H1 (cell line): Measurements from ENCODE around the gene RTF1. TPM values are rescaled to one million over a fixed set of nuclear protein-coding genes. Genes with fewer than 3 reads are reported as not detected.

Source experiments
- CTCF ChIA-PET: fragments of 300-600 bp; sonication (Branson Sonifier 250); formaldehyde crosslinking; loops from one replicate; lab custom pipeline; 2021; ENCODE audit not compliant: partially characterized antibody; lab: Charles Lee
- POLR2A ChIA-PET: fragments of 300-600 bp; sonication (Branson Sonifier 250); formaldehyde crosslinking; loops from one replicate; lab custom pipeline; 2021; ENCODE audit warnings: inconsistent platforms; ENCODE audit not compliant: partially characterized antibody; lab: Charles Lee
- DNase-seq, 2 experiments: peaks; one replicate each; pipeline versions ENCODE4 v3.0.0 to v3.0.0-alpha.2; 2010 to 2022; ENCODE audit warnings: low spot score in 2 of 2, low read depth in 1 of 2, mixed read lengths in 1 of 2
- FAIRE-seq: peaks from 2 replicates; lab custom pipeline; 2011; peaks lifted over from hg19 to GRCh38; lab: Jason Lieb, UNC
- H2AFZ ChIP-seq: 2 replicates; pipeline ENCODE4 v1.8.1; 2012; ENCODE audit warnings: low read length, inconsistent platforms
- H2AK5ac ChIP-seq: 2 replicates; pipeline ENCODE4 v1.6.1; 2013; ENCODE audit warnings: low read depth, low read length
- H2BK120ac ChIP-seq: replicated peaks from 2 replicates; pipeline ENCODE3; 2013; ENCODE audit warnings: low read depth, low read length, inconsistent platforms
- H2BK12ac ChIP-seq: 2 replicates; pipeline ENCODE4 v1.6.1; 2013; ENCODE audit warnings: low read depth, low read length
- H2BK15ac ChIP-seq: 2 replicates; pipeline ENCODE4 v1.6.1; 2013; ENCODE audit warnings: low read length
- H2BK20ac ChIP-seq: 2 replicates; pipeline ENCODE4 v1.6.1; 2013; ENCODE audit warnings: low read length
- H2BK5ac ChIP-seq: 2 replicates; pipeline ENCODE4 v1.6.1; 2013; ENCODE audit warnings: low read depth, low read length
- H3K14ac ChIP-seq: 2 replicates; pipeline ENCODE4 v1.6.1; 2013; ENCODE audit warnings: inconsistent platforms; ENCODE audit not compliant: insufficient read length
- H3K18ac ChIP-seq: 2 replicates; pipeline ENCODE4 v1.6.1; 2013; ENCODE audit warnings: low read length; ENCODE audit errors: extremely low read depth
- H3K23ac ChIP-seq: 2 replicates; pipeline ENCODE4 v1.6.1; 2013; ENCODE audit warnings: inconsistent platforms; ENCODE audit not compliant: insufficient read length
- H3K23me2 ChIP-seq: 2 replicates; pipeline ENCODE4 v1.6.1; 2013; ENCODE audit warnings: low read depth, low read length
- H3K27ac ChIP-seq: 2 replicates; pipeline ENCODE4 v1.6.1; 2011; ENCODE audit warnings: low read depth, low read length, inconsistent platforms
- H3K27me3 ChIP-seq, 4 experiments: replicated peaks in 1 of 4; 1 replicate in 1 of 4; 2 replicates in 3 of 4; pipeline versions ENCODE4 v1.6.1 to v1.8.1; 2011 to 2013; ENCODE audit warnings: low read length in 3 of 4, mild to moderate bottlenecking in 3 of 4, inconsistent platforms in 2 of 4, mixed read lengths in 2 of 4, moderate library complexity in 1 of 4; ENCODE audit not compliant: control insufficient read depth in 3 of 4, insufficient read depth in 3 of 4; ENCODE audit errors: extremely low read depth in 1 of 4
- H3K36me3 ChIP-seq, 4 experiments: 2 replicates each; pipeline versions ENCODE4 v1.6.1 to v1.8.1; 2011 to 2013; ENCODE audit warnings: mild to moderate bottlenecking in 4 of 4, low read length in 3 of 4, moderate library complexity in 2 of 4, control low read depth in 1 of 4, inconsistent platforms in 1 of 4; ENCODE audit not compliant: insufficient read depth in 4 of 4, control insufficient read depth in 2 of 4
- H3K4ac ChIP-seq: replicated peaks from 2 replicates; pipeline ENCODE3; 2013; ENCODE audit warnings: low read length, low read depth, mixed read lengths, inconsistent platforms; ENCODE audit not compliant: insufficient read length
- H3K4me1 ChIP-seq, 4 experiments: replicated peaks in 1 of 4; 1 replicate in 1 of 4; 2 replicates in 3 of 4; pipeline versions ENCODE4 v1.6.1 to v1.8.1; 2011 to 2013; ENCODE audit warnings: low read length in 3 of 4, inconsistent platforms in 2 of 4, mixed read lengths in 1 of 4; ENCODE audit not compliant: insufficient read depth in 4 of 4, control insufficient read depth in 3 of 4
- H3K4me2 ChIP-seq, 2 experiments: 2 replicates each; pipeline versions ENCODE4 v1.6.1 to v1.8.1; 2011 to 2013; ENCODE audit warnings: low read depth in 2 of 2, low read length in 2 of 2, control low read depth in 1 of 2, inconsistent platforms in 1 of 2, mild to moderate bottlenecking in 1 of 2; ENCODE audit not compliant: insufficient read depth in 1 of 2
- H3K4me3 ChIP-seq, 4 experiments: fragments of 200-600, 300-600 bp in 1 of 4; sonication (generic), shearing (Covaris generic), sonication (Bioruptor Twin) in 1 of 4; 2 replicates each; pipeline versions ENCODE4 v1.5.1 to v1.8.1; 2011 to 2016; ENCODE audit warnings: low read length in 4 of 4, low read depth in 3 of 4, control low read depth in 2 of 4, inconsistent platforms in 2 of 4, mild to moderate bottlenecking in 2 of 4, mixed read lengths in 1 of 4, moderate library complexity in 1 of 4; ENCODE audit not compliant: insufficient read depth in 2 of 4; ENCODE audit errors: extremely low read depth in 1 of 4
- H3K56ac ChIP-seq: replicated peaks from 2 replicates; pipeline ENCODE3; 2013; ENCODE audit warnings: low read depth, mild to moderate bottlenecking, mixed read lengths, low read length, inconsistent platforms; ENCODE audit not compliant: insufficient read length
- H3K79me1 ChIP-seq: 2 replicates; pipeline ENCODE4 v1.6.1; 2013; ENCODE audit warnings: low read depth, low read length, control low read depth
- H3K79me2 ChIP-seq, 2 experiments: 2 replicates each; pipeline versions ENCODE4 v1.6.1 to v1.8.1; 2012 to 2013; ENCODE audit warnings: low read length in 2 of 2, mild to moderate bottlenecking in 2 of 2, inconsistent platforms in 1 of 2; ENCODE audit not compliant: insufficient read depth in 2 of 2, control insufficient read depth in 1 of 2
- H3K9ac ChIP-seq, 4 experiments: replicated peaks in 1 of 4; 1 replicate in 1 of 4; 2 replicates in 3 of 4; pipeline versions ENCODE4 v1.6.1 to v1.8.1; 2011 to 2013; ENCODE audit warnings: low read depth in 3 of 4, low read length in 3 of 4, control low read depth in 2 of 4, mild to moderate bottlenecking in 2 of 4, moderate library complexity in 2 of 4, inconsistent platforms in 1 of 4; ENCODE audit errors: extremely low read depth in 1 of 4
- H3K9me3 ChIP-seq, 2 experiments: 2 replicates each; pipeline versions ENCODE4 v1.6.1 to v1.8.1; 2012 to 2013; ENCODE audit warnings: mild to moderate bottlenecking in 2 of 2, moderate library complexity in 2 of 2, control low read depth in 1 of 2, inconsistent platforms in 1 of 2, low read depth in 1 of 2, low read length in 1 of 2, mixed read lengths in 1 of 2; ENCODE audit not compliant: insufficient read depth in 2 of 2
- H4K20me1 ChIP-seq, 2 experiments: replicated peaks in 1 of 2; 2 replicates each; pipeline versions ENCODE3 to v1.8.1; 2011 to 2013; ENCODE audit warnings: inconsistent platforms in 2 of 2, low read length in 2 of 2, mild to moderate bottlenecking in 1 of 2; ENCODE audit not compliant: insufficient read depth in 2 of 2, control insufficient read depth in 1 of 2
- H4K5ac ChIP-seq: 2 replicates; pipeline ENCODE4 v1.6.1; 2013; ENCODE audit warnings: low read length, low read depth, mixed read lengths, inconsistent platforms; ENCODE audit not compliant: insufficient read length
- H4K8ac ChIP-seq: 2 replicates; pipeline ENCODE4 v1.8.0; 2013; ENCODE audit warnings: mild to moderate bottlenecking, moderate library complexity, low read length, inconsistent platforms; ENCODE audit not compliant: insufficient read depth; ENCODE audit errors: extremely low read depth
- H4K91ac ChIP-seq: replicated peaks from 2 replicates; pipeline ENCODE3; 2013; ENCODE audit warnings: low read length, mixed read lengths, inconsistent platforms; ENCODE audit not compliant: insufficient read length
- EGR1 ChIP-seq: IDR thresholded peaks from 2 replicates; pipeline ENCODE4 v1.6.1; 2011; ENCODE audit warnings: low read depth, low read length, borderline replicate concordance
- FOSL1 ChIP-seq: IDR thresholded peaks from 2 replicates; pipeline ENCODE4 v1.6.1; 2011; ENCODE audit warnings: mild to moderate bottlenecking, low read depth, low read length, moderate library complexity; ENCODE audit not compliant: insufficient read depth
- HDAC6 ChIP-seq: IDR thresholded peaks from one replicate; pipeline ENCODE4 v1.7.1; 2012; ENCODE audit warnings: low read depth, mild to moderate bottlenecking, inconsistent platforms, low read length, moderate library complexity
- NANOG ChIP-seq: IDR thresholded peaks from 2 replicates; pipeline ENCODE4 v1.6.1; 2011; ENCODE audit warnings: low read length, low read depth, mild to moderate bottlenecking, inconsistent platforms; ENCODE audit not compliant: insufficient read depth, poor library complexity, severe bottlenecking
- POLR2AphosphoS5 ChIP-seq: IDR thresholded peaks from 2 replicates; pipeline ENCODE4 v1.6.1; 2011; ENCODE audit warnings: low read depth, low read length
- TCF12 ChIP-seq: IDR thresholded peaks from 2 replicates; pipeline ENCODE4 v1.6.1; 2011; ENCODE audit warnings: low read depth, mild to moderate bottlenecking, low read length
- WGBS, 2 experiments: shearing (Covaris generic) in 1 of 2; methylation state at CpG; one replicate each; pipeline versions ENCODE4 v1.1.6 to v1.1.7; 2013 to 2015; ENCODE audit warnings: low lambda C conversion rate in 2 of 2, mixed read lengths in 2 of 2, inconsistent platforms in 1 of 2, low coverage in 1 of 2, missing lambda C conversion rate in 1 of 2; ENCODE audit not compliant: insufficient replicate concordance in 2 of 2, insufficient coverage in 1 of 2, insufficient read length in 1 of 2; ENCODE audit errors: extremely low coverage in 1 of 2, missing lambda C conversion rate in 1 of 2; 5-methylcytosine and 5-hydroxymethylcytosine counted together
- polyA plus RNA-seq, 7 experiments: library from polyadenylated mRNA; depleted of rRNA in 3 of 7; stranded (reverse) in 5 of 7; unstranded in 2 of 7; fragments of >200 nt in 5 of 7; fragments of 200-250 nt in 2 of 7; gene quantifications; 1 replicate in 5 of 7; 2 replicates in 1 of 7; 4 replicates in 1 of 7; pipeline versions ENCODE4 v1.2.1 to v1.2.3, GENCODE V29; 2011 to 2013; ENCODE audit warnings: missing spikeins in 2 of 7, mixed read lengths in 2 of 7
- total RNA-seq: library from RNA; stranded (reverse); fragmentation: NEBNext Ultra II Directional; extraction: Animal tissue kit (Norgen Biotek cat#: 25700); gene quantifications from 2 replicates; pipeline ENCODE4 v1.2.1, GENCODE V29; 2021

RTF1 gene
- total and polyA plus RNA-seq, 2 of the 8 experiments (the other 6 are each of a cell fraction or from before 2014, with no cell fraction given) = 22.6 to 47.7 TPM

- FAIRE-seq (no peak), DNase-seq (no peak)
- Histone ChIP-seq H3K14ac (no peak overlapping the region), H3K79me2 (no peaks in the 10 kb centered on the region), H3K56ac (no peak overlapping the region), H4K20me1 (peaks cover 0 to 13% of the 10 kb centered on the region in 2 experiments), H3K4me1 (peaks cover 0 to 16% (median 10%) of the 10 kb centered on the region in 4 experiments; a peak in 5 of 7 replicates), H2AFZ (no peak overlapping the region), H2BK5ac (no peak overlapping the region), H3K79me1 (no peaks in the 10 kb centered on the region), H3K27ac (no peak overlapping the region), H3K4me3 (no peak overlapping the region), H3K4me2 (no peak overlapping the region), H2BK15ac (no peak overlapping the region), H2BK20ac (no peak overlapping the region), H3K9ac (no peak overlapping the region), H3K9me3 (no peaks in the 10 kb centered on the region), H2BK120ac (no peak overlapping the region), H4K5ac (no peak overlapping the region), H3K27me3 (peaks cover 43 to 90% (median 81%) of the 10 kb centered on the region in 4 experiments), H4K8ac (no peak overlapping the region), H2BK12ac (no peak overlapping the region), H3K4ac (no peak overlapping the region), H2AK5ac (no peak overlapping the region), H3K23ac (no peak overlapping the region), H3K36me3 (peaks cover 0 to 8% (median 0%) of the 10 kb centered on the region in 4 experiments; a peak in 1 of 8 replicates), H3K23me2 (peaks cover 7% of the 10 kb centered on the region; the same call in 1 of the 2 replicates), H4K91ac (no peak overlapping the region), H3K18ac (no peak overlapping the region)
- POLR2A ChIA-PET = interaction anchor here (1.2 to 1.3 kb wide), 2 partner anchors 21 to 24 kb away, joined by 4 read pairs; no protein-coding TSS in a partner anchor
- 83% methylated on average over 7 of the region's 7 CpGs; no CpG with 5 or more reads in 1 of the 2 experiments for WGBS, 2 experiments
- TF ChIP-seq EGR1 (no peak), TCF12 (no peak), HDAC6 (no peak), NANOG (no peak), FOSL1 (no peak), POLR2AphosphoS5 (no peak)
- CTCF ChIA-PET = interaction anchor here (0.6 to 6.1 kb wide), 11 partner anchors 10 to 367 kb away, joined by 3 to 46 read pairs (median 4); no protein-coding TSS in a partner anchor
Measured at GRCh38 chr15:41507820-41508290, 91.0 kb downstream of the RTF1 start.
